IPS-NIHi7 (cell line): ENCODE measurements around the gene MYO15B.

Source experiments
- DNase-seq: peaks from one replicate; pipeline ENCODE4 v3.0.0; 2012; ENCODE audit warnings: mixed read lengths; ENCODE audit errors: extremely low spot score

The MYO15B gene

GRCh38 chr17:75665981-75666380, 78.4 kb downstream of the MYO15B start:
- no peak for DNase-seq

- DNase-seq = peak; percentile 100
These were observed 79.6 kb downstream of the MYO15B start, which contains the start of the genes RECQL5 and SAP30BP for GRCh38 chr17:75666959-75667790. Gene RECQL5, minus strand, starts transcription at chr17:75667154. Its CDS starts 597 bp downstream, at chr17:75666557. Gene SAP30BP, plus strand, starts transcription at chr17:75667338. Its CDS starts 35 bp downstream, at chr17:75667373.

- no peak for DNase-seq
These were observed 80.2 kb downstream of the MYO15B start for GRCh38 chr17:75667825-75668224.

- no peak for DNase-seq
These were observed 80.9 kb downstream of the MYO15B start for GRCh38 chr17:75668489-75668888.

GRCh38 chr17:75670868-75671267, 83.3 kb downstream of the MYO15B start:
- DNase-seq = no peak

GRCh38 chr17:75672011-75672410, 84.4 kb downstream of the MYO15B start:
- DNase-seq = no peak

- DNase-seq = no peak
These were observed 85.9 kb downstream of the MYO15B start for GRCh38 chr17:75673487-75673886.
